Adrenal gland (tissue), 5 donors: ENCODE results near the gene RXYLT1.
"Not testable (repeated sequence)": the region's sequence is repeated elsewhere in the genome, so short reads cannot be mapped to it uniquely, and the experiment has no call there.

Source experiments
- CTCF ChIP-seq, 6 experiments: fragments of 450-650 bp in 4 of 6; fragments of 200-600 bp in 2 of 6; sonication (generic) in 1 of 6; IDR thresholded peaks; 1 replicate in 5 of 6; 2 replicates in 1 of 6; pipeline versions ENCODE4 v1.5.1 to v1.8.0; 2016 to 2021; ENCODE audit warnings: antibody characterized with exemption in 6 of 6, mild to moderate bottlenecking in 2 of 6, moderate library complexity in 1 of 6
- POLR2A ChIP-seq, 2 donors: fragments of 450-650 bp; IDR thresholded peaks; one replicate each; pipeline ENCODE4 v1.6.1; 2017; ENCODE audit warnings: antibody characterized with exemption in 2 of 2, mild to moderate bottlenecking in 2 of 2, moderate library complexity in 1 of 2
- donor health status: DM: no; HTN: no; CAD: no.

GRCh38 chr12:63747136-63747535 lies 32.6 kb upstream of the RXYLT1 start:
- not testable (repeated sequence) for TF ChIP-seq CTCF, POLR2A (IDR thresholded peaks at IDR 0.05)
